Keratinocyte (primary cell): ENCODE results near the gene KLHL20.
"Not testable (repeated sequence)": the region's sequence is repeated elsewhere in the genome, so short reads cannot be mapped to it uniquely, and the experiment has no call there.

Experiments used
- CTCF ChIP-seq, 3 experiments: IDR thresholded peaks in 1 of 3; conservative IDR thresholded peaks in 1 of 3; optimal IDR thresholded peaks in 1 of 3; 2 replicates in 2 of 3; 3 replicates in 1 of 3; pipeline versions ENCODE3 to v1.5.1; 2011; ENCODE audit warnings: low read length in 3 of 3, mild to moderate bottlenecking in 3 of 3, moderate library complexity in 2 of 3, control low read depth in 1 of 3, inconsistent platforms in 1 of 3; ENCODE audit not compliant: insufficient read depth in 2 of 3; ENCODE audit errors: extremely low read depth in 1 of 3
- EZH2 ChIP-seq: IDR thresholded peaks from one replicate; pipeline ENCODE4 v1.6.1; 2012; ENCODE audit warnings: inconsistent platforms, mild to moderate bottlenecking, low read length, moderate library complexity

GRCh38 chr1:173680152-173680551 is 34.6 kb upstream of the KLHL20 start:
- not testable (repeated sequence) for TF ChIP-seq EZH2; CTCF (optimal IDR thresholded peaks at IDR 0.05 in 1 of 3, IDR thresholded peaks at IDR 0.05 in 1 of 3, conservative IDR thresholded peaks at IDR 0.05 in 1 of 3; ENCODE audit: extremely low read depth in 1 of 3, insufficient read depth in 2 of 3, low read length in 3 of 3)
